Ovary (tissue), 9 donors: ENCODE results near the gene RRP1B. TPM values are rescaled to one million over a fixed set of nuclear protein-coding genes. Genes with fewer than 3 reads are reported as not detected.

Experiments
- DNase-seq, 5 donors: peaks; one replicate each; pipeline ENCODE4 v3.0.0-alpha.2; 2019 to 2020
- H3K27ac ChIP-seq, 2 donors: fragments of 200-600 bp; one replicate each; pipeline versions ENCODE4 v1.5.1 to v1.8.0; 2019 to 2022
- H3K27me3 ChIP-seq: fragments of 200-600 bp; one replicate; pipeline ENCODE4 v1.8.0; 2022
- H3K36me3 ChIP-seq: fragments of 200-600 bp; sonication (generic); one replicate; pipeline ENCODE4 v1.5.1; 2019
- H3K4me1 ChIP-seq: one replicate; pipeline ENCODE4 v1.8.1; 2013; ENCODE audit warnings: mild to moderate bottlenecking, moderate library complexity; ENCODE audit not compliant: insufficient read depth
- H3K4me3 ChIP-seq: fragments of 200-600 bp; sonication (generic); one replicate; pipeline ENCODE4 v1.5.1; 2017
- H3K9me3 ChIP-seq, 2 donors: fragments of 200-600 bp in 1 of 2; sonication (generic) in 1 of 2; one replicate each; pipeline versions ENCODE4 v1.5.1 to v1.8.1; 2013 to 2019; ENCODE audit warnings: mild to moderate bottlenecking in 1 of 2, moderate library complexity in 1 of 2
- CTCF ChIP-seq, 3 donors: fragments of 450-650 bp in 2 of 3; fragments of 200-600 bp in 1 of 3; IDR thresholded peaks; one replicate each; pipeline versions ENCODE4 v1.5.1 to v1.8.0; 2016 to 2022; ENCODE audit warnings: antibody characterized with exemption in 3 of 3, mild to moderate bottlenecking in 1 of 3
- EP300 ChIP-seq: sonication (generic); formaldehyde crosslinking; IDR thresholded peaks from one replicate; pipeline ENCODE4 v1.6.1; 2017; ENCODE audit warnings: antibody characterized with exemption
- POLR2A ChIP-seq: fragments of 450-650 bp; IDR thresholded peaks from one replicate; pipeline ENCODE4 v1.6.1; 2017; ENCODE audit warnings: antibody characterized with exemption, mild to moderate bottlenecking, moderate library complexity
- WGBS, 3 donors: extraction: QIAGEN DNeasy Blood & Tissue Kit in 1 of 3; methylation state at CpG; one replicate each; pipeline versions ENCODE4 v1.1.5 to v1.1.7; 2013 to 2017; 5-methylcytosine and 5-hydroxymethylcytosine counted together
- intact Hi-C, 4 donors: fragments of 100-400 bp; cut with DNase I; formaldehyde crosslinking; loops; one replicate each; pipeline versions ENCODE4 v1.11.0 to v1.15.1; 2022 to 2023
- polyA plus RNA-seq, 2 donors: library from polyadenylated mRNA; stranded (reverse); fragments of 200-250 nt in 1 of 2; fragments of 350-450 nt in 1 of 2; fragmentation: Illumina TruSeq in 1 of 2; extraction: RNeasy Lipid Tissue Mini Kit (QIAGEN cat#74804) in 1 of 2; gene quantifications; one replicate each; pipeline ENCODE4 v1.2.3, GENCODE V29; 2013 to 2014
- total RNA-seq, 7 donors: library from RNA; depleted of rRNA in 2 of 7; stranded (reverse); fragments of >200 nt in 2 of 7; fragmentation: NEBNext Ultra II Directional in 3 of 7; extraction: Animal tissue kit (Norgen Biotek cat#: 25700) in 3 of 7; gene quantifications; one replicate each; pipeline versions ENCODE4 v1.1.0 to v1.2.4, GENCODE V29; 2016 to 2023
- donor health status: DM: no; HTN: no; CAD: no; lungs with moderate emphysema.
- donor health status: DM: no; HTN: no; CAD: no.
- donor health status: Bipolar disorder and iron deficiency.
- donor health status: DM: yes; HTN: yes; CAD: no.
- donor health status: DM: no; HTN: no; CAD: no.
- donor health status: DM: yes; HTN: yes; CAD: no.

RRP1B gene
- total and polyA plus RNA-seq, 9 donors: 11.3 to 31.8 (median 28.4) TPM

GRCh38 chr21:43719748-43720538, 60.6 kb downstream of the RRP1B start:
- DNase-seq: peak in 2 of 5 donors; percentile 37 to 63
- Histone ChIP-seq H3K27ac (peak overlapping the region; percentile 75 to 79), H3K9me3 (no peaks in the 10 kb centered on the region), H3K36me3 (no peaks in the 10 kb centered on the region), H3K27me3 (no peaks in the 10 kb centered on the region), H3K4me1 (peaks cover 20% of the 10 kb centered on the region), H3K4me3 (peak overlapping the region; percentile 67)
- intact Hi-C loops: loop anchor here in 2 of 4 donors (5.0 to 10.0 kb wide), 2 partner anchors 55 to 728 kb away; no protein-coding TSS in a partner anchor
- 6 to 8% (median 8%) methylated on average over 44 to 49 of the region's 49 CpGs for WGBS, 3 donors
- TF ChIP-seq POLR2A (no peak), CTCF (IDR thresholded peaks at IDR 0.05) (no peak), EP300 (no peak)

- TF ChIP-seq POLR2A (no peak), EP300 (no peak), CTCF (IDR thresholded peaks at IDR 0.05) (no peak)
- Histone ChIP-seq H3K9me3 (no peaks in the 10 kb centered on the region), H3K4me1 (peaks cover 21% of the 10 kb centered on the region), H3K27ac (no peak overlapping the region), H3K36me3 (no peaks in the 10 kb centered on the region), H3K4me3 (peak overlapping the region; percentile 67), H3K27me3 (no peaks in the 10 kb centered on the region)
- intact Hi-C loops: loop anchor here in 2 of 4 donors (5.0 to 10.0 kb wide), 2 partner anchors 56 to 728 kb away; no protein-coding TSS in a partner anchor
- no peak for DNase-seq
- 78 to 83% (median 80%) methylated on average over 16 of the region's 16 CpGs for WGBS, 3 donors
Observed at GRCh38 chr21:43720539-43721166, 61.3 kb downstream of the RRP1B start.

GRCh38 chr21:43721206-43721605, 61.8 kb downstream of the RRP1B start:
- TF ChIP-seq EP300: no peak
- no peak for TF ChIP-seq CTCF (IDR thresholded peaks at IDR 0.05)
- no peak for TF ChIP-seq POLR2A
- Histone ChIP-seq H3K27me3 (no peaks in the 10 kb centered on the region), H3K36me3 (no peaks in the 10 kb centered on the region), H3K27ac (no peak overlapping the region), H3K4me3 (no peak overlapping the region), H3K9me3 (no peaks in the 10 kb centered on the region), H3K4me1 (peaks cover 22% of the 10 kb centered on the region)
- 89 to 94% (median 90%) methylated on average over 4 of the region's 4 CpGs for WGBS, 3 donors
- intact Hi-C loops: loop anchor here in 2 of 4 donors (5.0 to 10.0 kb wide), 2 partner anchors 56 to 729 kb away; no protein-coding TSS in a partner anchor
- no peak for DNase-seq

GRCh38 chr21:43721939-43722338, 62.6 kb downstream of the RRP1B start:
- DNase-seq: no peak
- Histone ChIP-seq H3K4me1 (peaks cover 27% of the 10 kb centered on the region), H3K36me3 (no peaks in the 10 kb centered on the region), H3K27ac (no peak overlapping the region), H3K27me3 (no peaks in the 10 kb centered on the region), H3K4me3 (no peak overlapping the region), H3K9me3 (no peaks in the 10 kb centered on the region)
- intact Hi-C loops: loop anchor here in 2 of 4 donors (5.0 to 10.0 kb wide), 2 partner anchors 57 to 730 kb away; no protein-coding TSS in a partner anchor
- WGBS, 3 donors: 91 to 99% (median 95%) methylated on average over 3 of the region's 3 CpGs
- TF ChIP-seq CTCF (IDR thresholded peaks at IDR 0.05) (no peak), POLR2A (no peak), EP300 (no peak)
